Nephron progenitor cell (in vitro differentiated cells): ENCODE measurements around the gene CACFD1.
A peak's percentile ranks its signal among the peaks of the same experiment; 100 is the strongest.

Experiments
- DNase-seq: peaks from one replicate; pipeline ENCODE4 v3.0.0; 2021
- H3K27ac Mint-ChIP-seq: 2 replicates; pipeline ENCODE4 v1.8.0; 2021; ENCODE audit warnings: mild to moderate bottlenecking, moderate library complexity, mixed read lengths
- H3K27me3 Mint-ChIP-seq: 2 replicates; pipeline ENCODE4 v1.8.0; 2021; ENCODE audit warnings: mild to moderate bottlenecking, low read depth, mixed read lengths; ENCODE audit not compliant: poor library complexity
- H3K36me3 Mint-ChIP-seq: 2 replicates; pipeline ENCODE4 v1.8.0; 2021; ENCODE audit warnings: low read depth, mixed read lengths
- H3K4me1 Mint-ChIP-seq: 2 replicates; pipeline ENCODE4 v1.8.0; 2021; ENCODE audit warnings: mixed read lengths
- H3K4me3 Mint-ChIP-seq: 2 replicates; pipeline ENCODE4 v1.8.0; 2021; ENCODE audit warnings: mild to moderate bottlenecking, moderate library complexity, mixed read lengths
- H3K9me3 Mint-ChIP-seq: 2 replicates; pipeline ENCODE4 v1.8.0; 2021; ENCODE audit warnings: mild to moderate bottlenecking, moderate library complexity, mixed read lengths
- CTCF ChIP-seq: fragments of 200-600 bp; sonication (generic); IDR thresholded peaks from 2 replicates; pipeline ENCODE4 v1.5.0; 2021; ENCODE audit warnings: antibody characterized with exemption

The CACFD1 gene

GRCh38 chr9:133427658-133428348, 32.0 kb upstream of the CACFD1 start:
- Mint-ChIP-seq H3K9me3 (peaks cover 17% of the 10 kb centered on the region), H3K27ac (no peak overlapping the region), H3K36me3 (peaks cover 18% of the 10 kb centered on the region), H3K4me3 (peak overlapping the region; percentile 71), H3K27me3 (peaks cover 47% of the 10 kb centered on the region), H3K4me1 (peaks cover 10% of the 10 kb centered on the region)
- no peak for TF ChIP-seq CTCF
- DNase-seq = no peak

GRCh38 chr9:133428617-133429101, 31.1 kb upstream of the CACFD1 start:
- Mint-ChIP-seq H3K9me3 (peaks cover 17% of the 10 kb centered on the region), H3K27ac (no peak overlapping the region), H3K4me3 (no peak overlapping the region), H3K36me3 (peaks cover 18% of the 10 kb centered on the region), H3K27me3 (peaks cover 44% of the 10 kb centered on the region), H3K4me1 (peaks cover 6% of the 10 kb centered on the region)
- peak; percentile 72 for DNase-seq
- TF ChIP-seq CTCF = no peak

DNA sequence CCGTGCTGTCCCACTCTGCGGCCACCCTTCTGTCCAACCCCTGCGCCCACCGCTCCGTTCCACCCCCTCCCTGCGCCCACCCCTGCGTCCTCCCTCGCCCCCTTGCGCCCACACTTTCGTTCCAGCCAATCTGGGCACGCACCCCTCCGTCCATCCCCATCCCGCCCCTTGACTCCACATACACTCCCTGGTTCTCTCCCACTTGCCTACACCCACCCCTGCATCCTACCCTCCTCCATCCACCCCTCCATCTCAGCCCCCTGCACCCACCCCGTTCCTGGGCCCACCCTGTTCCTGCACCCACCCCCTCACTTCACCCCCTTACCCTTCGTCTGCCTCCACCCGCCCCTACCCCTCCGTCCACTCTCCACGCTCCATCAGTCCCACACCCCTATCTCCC, 30.6 kb upstream of the CACFD1 start:
- TF ChIP-seq CTCF = no peak
- Mint-ChIP-seq H3K27me3 (peaks cover 44% of the 10 kb centered on the region), H3K9me3 (peaks cover 17% of the 10 kb centered on the region), H3K4me3 (peak overlapping the region; percentile 42), H3K27ac (no peak overlapping the region), H3K4me1 (peaks cover 6% of the 10 kb centered on the region), H3K36me3 (peaks cover 18% of the 10 kb centered on the region)
- DNase-seq = no peak

DNA sequence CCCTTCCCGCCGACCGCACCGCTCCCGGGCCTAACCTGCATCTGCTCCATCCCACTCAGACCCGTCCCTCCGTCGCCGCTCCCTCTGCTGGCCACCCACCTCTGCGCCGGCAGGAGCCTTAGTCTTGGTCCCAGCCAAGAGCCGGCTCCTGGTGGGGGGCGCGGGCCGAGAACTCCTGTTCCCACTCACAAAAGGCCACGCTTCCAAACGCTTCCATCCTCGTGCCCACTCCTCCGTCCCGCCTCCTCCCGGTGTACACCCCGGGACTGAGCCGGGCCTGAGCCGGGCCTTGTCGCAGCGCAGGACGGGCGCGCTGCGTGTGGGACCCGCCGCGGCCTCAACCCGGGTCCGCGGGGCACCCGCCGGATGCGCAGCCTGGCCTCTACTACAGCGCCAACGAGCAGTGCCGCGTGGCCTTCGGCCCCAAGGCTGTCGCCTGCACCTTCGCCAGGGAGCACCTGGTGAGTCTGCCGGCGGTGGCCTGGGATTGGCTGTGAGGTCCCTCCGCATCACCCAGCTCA, 30.1 kb upstream of the CACFD1 start:
- Mint-ChIP-seq H3K9me3 (peaks cover 17% of the 10 kb centered on the region), H3K36me3 (peaks cover 18% of the 10 kb centered on the region), H3K4me1 (peaks cover 6% of the 10 kb centered on the region), H3K4me3 (peak overlapping the region; percentile 42), H3K27ac (no peak overlapping the region), H3K27me3 (peaks cover 44% of the 10 kb centered on the region)
- peak; percentile 79 for DNase-seq
- TF ChIP-seq CTCF = peak; percentile 28

DNA sequence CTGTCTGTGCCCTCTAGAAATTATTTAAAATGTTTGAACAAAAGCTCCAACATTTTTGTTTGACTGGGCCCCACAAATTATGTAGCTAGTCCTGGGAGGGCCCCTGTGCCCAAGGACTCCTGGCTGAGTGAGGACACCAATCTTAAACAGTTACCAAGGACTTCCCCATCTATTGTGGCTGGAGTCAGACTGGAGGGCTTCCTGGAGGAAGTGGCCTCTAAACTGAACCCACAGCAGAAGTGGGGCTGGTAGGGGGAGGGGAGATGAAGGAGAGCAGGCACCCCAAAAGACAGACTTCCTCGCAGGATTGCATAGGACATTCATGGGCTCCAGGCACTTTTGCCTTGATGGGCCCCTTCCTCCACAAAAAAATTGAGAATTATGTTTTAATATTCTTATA, 29.5 kb upstream of the CACFD1 start:
- TF ChIP-seq CTCF = no peak
- Mint-ChIP-seq H3K27ac (no peak overlapping the region), H3K36me3 (peaks cover 18% of the 10 kb centered on the region), H3K27me3 (peaks cover 44% of the 10 kb centered on the region), H3K9me3 (peaks cover 17% of the 10 kb centered on the region), H3K4me1 (peaks cover 5% of the 10 kb centered on the region), H3K4me3 (no peak overlapping the region)
- no peak for DNase-seq
